ENCODE data around the gene CEP57L1.

Gene CEP57L1

DNA sequence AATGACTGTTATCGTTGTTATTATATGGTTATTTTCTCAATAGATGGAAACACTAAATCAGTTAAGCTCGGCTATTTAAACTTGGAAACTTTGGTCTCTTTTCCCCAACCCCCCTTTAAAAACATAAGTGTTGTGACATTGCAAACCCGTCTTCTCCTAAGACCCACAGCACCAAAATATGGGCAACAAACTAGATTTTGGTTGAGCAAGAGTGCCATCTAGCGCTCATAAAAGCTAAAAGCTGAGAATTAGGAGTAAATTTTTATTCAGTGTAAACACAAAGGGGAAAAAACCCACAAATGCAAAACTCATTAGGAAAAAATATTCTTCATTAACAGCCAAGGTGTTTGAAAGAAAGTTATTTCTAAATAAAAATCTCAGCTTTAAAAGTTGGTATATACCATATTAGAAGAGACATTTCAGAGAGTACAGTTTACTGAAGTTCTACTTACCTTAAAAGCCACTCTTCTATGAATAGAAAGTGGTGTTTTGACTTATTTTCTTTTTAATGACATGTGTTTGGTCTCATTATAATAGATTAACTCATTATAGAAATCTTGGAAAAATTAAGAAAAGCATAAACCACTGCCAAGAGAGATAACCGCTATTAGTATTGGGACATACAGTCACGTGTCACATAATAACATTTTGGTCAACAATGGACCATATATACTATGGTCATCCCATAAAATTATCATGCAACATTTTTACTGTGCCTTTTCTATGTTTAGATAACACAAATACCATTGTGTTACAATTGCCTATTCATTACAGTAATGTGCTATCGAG lies 21.8 kb upstream of the CEP57L1 start:
- in situ Hi-C loops (cut with MboI; ENCODE audit: low sequenced_read_pairs) = loop anchor here (10.0 kb wide), 1 partner anchor 169 kb away; no protein-coding TSS in a partner anchor

DNA sequence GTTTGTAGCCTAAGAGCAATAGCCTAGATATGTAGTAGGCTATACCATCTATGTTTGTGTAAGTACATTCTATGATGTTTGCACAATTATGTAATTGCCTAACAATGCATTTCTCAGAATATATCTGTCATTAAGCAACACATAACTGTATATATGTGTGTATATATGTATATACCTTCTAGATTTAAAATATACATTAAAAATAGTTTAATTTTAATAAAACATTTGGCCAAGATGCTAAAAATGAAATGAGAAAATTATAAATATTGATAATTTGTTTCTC lies 21.2 kb upstream of the CEP57L1 start:
- in situ Hi-C loops (cut with MboI; ENCODE audit: low sequenced_read_pairs) = loop anchor here (10.0 kb wide), 1 partner anchor 169 kb away; no protein-coding TSS in a partner anchor

DNA sequence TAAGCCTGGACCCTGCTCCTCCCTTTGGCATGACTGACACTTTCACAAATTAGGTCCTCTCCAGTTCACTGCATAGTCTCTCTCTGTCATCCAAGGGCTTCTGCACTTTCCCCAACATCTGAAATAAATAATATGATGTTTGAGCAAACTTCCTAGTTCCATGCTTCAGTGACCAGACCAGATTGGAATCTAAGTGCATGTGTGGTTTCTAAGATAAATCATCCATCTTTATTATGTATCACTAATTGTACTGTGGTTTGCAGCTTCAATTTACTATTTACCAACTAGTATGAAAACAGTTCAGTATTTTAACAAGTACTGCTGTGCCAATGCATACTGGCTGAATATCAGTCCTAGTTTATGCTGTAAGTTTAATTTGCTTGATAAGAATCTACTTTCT lies 19.4 kb upstream of the CEP57L1 start:
- in situ Hi-C loops (cut with MboI; ENCODE audit: low sequenced_read_pairs) = loop anchor here (10.0 to 25.0 kb wide), 2 partner anchors 171 to 964 kb away; no protein-coding TSS in a partner anchor

DNA sequence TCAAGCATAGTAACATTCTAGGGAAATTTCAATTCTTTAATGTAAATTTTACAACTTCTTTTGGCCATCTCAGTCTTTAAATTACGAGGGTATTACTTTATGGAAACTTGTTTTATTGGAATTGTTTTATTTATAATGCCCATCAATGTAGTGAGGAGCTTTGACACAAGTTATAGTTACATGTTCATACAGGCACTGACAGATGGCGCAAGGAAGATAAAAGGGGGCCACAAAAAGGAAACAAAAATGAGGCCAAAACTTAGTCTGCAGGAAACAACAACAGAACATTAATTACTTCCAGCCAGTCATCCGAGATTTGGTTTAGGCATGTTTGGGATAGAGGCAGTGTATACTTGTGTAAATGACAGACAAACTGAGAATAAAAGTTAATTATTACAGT lies 18.9 kb upstream of the CEP57L1 start:
- in situ Hi-C loops (cut with MboI; ENCODE audit: low sequenced_read_pairs) = loop anchor here (10.0 to 25.0 kb wide), 2 partner anchors 172 to 964 kb away; no protein-coding TSS in a partner anchor

DNA sequence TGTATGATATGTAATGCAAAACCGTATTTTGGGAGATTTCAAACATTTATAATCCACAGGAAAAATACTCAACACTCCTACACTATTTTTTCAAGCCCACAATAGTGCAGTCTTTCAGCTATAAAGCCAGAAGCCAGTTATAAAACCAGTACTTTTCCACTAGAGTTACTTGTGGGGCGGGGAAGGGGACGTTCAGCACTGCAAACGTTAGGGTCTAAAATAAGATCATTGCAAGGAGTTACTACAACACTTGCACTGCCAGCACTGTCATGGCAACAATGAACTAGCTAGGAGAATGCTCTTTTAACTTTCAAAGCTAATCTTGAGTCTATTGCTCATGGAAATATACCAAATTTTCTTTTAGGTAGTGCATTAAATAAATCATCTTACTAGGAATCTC lies 15.3 kb upstream of the CEP57L1 start:
- in situ Hi-C loops (cut with MboI; ENCODE audit: low sequenced_read_pairs) = loop anchor here (10.0 to 25.0 kb wide), 2 partner anchors 175 to 968 kb away; no protein-coding TSS in a partner anchor

DNA sequence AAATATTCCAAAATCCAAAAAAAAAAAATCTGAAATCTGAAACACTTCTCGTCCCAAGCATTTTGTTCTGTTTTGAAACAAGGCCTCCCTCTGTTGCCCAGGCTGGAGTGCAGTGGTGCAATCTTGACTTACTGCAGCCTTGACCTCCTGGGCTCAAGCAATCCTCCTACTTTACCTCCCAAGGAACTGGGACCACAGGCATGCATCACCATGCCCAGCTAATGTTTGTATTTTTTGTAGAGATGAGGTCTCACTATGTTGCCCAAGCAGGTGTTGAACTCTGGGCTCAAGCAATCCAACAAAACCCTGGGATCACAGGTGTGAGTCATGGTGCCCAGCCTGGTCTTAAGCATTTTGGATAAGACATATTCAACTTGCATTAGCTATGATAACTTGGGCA lies 14.3 kb upstream of the CEP57L1 start:
- in situ Hi-C loops (cut with MboI; ENCODE audit: low sequenced_read_pairs) = loop anchor here (25.0 kb wide), 1 partner anchor 969 kb away; no protein-coding TSS in a partner anchor

DNA sequence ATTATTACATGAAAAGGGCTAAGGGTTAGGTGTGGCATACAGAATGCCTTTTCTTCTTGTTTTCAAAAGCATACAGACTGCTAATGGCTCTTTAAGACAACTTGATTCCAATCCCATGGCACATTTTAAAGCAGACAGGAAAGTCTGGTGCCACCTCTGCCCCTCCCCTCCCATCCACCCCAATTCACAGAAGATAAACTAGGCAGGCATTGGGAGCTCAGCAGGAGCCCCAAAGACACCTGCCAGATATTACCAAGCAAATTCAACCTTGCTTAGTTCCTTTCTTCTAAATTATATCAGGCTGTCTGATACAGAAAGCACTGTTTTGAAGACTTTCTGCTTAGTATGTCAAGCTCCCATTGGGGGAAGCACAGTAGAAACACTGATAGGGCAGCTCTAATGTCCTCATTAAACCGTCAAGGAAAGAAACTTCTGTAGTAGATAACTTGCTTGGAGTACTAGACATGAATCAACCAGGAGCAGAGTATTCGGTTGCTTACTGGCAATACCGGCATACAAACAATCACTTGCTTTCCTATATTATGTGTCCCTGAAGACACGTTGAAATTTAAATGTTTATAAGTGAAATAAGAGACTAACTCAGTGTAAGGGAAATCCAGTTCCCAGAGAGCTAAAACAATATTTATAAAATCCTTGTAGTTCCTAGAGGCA lies 13.7 kb upstream of the CEP57L1 start:
- in situ Hi-C loops (cut with MboI; ENCODE audit: low sequenced_read_pairs) = loop anchor here (25.0 kb wide), 1 partner anchor 969 kb away; no protein-coding TSS in a partner anchor

DNA sequence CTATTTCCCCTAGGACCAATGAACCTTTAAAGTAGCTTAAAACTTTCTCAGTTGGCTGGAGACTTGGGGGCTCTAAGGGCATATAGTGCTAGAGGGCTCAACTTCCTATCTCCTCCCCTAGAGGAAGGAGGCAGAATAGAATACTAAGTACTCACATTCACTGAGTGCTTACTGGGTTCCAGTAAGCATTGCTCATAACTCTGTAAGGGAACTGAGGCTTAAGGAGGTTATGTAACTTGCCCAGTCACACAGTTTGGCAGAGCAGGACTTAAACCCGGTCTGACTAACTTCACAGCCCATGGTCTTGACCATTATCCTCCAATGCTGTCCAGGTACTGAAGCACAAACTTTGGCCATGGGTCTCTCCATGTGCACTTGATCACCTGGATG lies 13.1 kb upstream of the CEP57L1 start:
- in situ Hi-C loops (cut with MboI; ENCODE audit: low sequenced_read_pairs) = loop anchor here (25.0 kb wide), 1 partner anchor 970 kb away; no protein-coding TSS in a partner anchor

DNA sequence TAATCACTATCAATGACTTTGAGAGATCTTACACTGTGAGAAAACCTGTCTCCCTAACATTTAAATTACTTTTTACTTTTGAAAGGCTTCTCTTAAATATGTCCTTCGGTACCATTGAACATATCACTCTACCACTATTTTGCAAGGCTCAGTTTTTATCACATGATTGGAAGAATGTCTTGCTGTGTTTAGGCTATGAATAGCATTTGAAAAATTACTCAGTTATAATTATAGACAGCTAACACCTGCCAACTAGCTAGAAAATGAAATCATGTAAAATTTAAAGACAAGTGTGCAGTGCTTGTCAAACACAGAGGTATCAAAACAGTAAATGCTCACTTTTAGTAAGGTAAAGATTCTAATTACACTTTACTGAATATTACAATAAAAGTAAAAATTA lies 11.7 kb upstream of the CEP57L1 start:
- in situ Hi-C loops (cut with MboI; ENCODE audit: low sequenced_read_pairs) = loop anchor here (25.0 kb wide), 1 partner anchor 971 kb away; no protein-coding TSS in a partner anchor

DNA sequence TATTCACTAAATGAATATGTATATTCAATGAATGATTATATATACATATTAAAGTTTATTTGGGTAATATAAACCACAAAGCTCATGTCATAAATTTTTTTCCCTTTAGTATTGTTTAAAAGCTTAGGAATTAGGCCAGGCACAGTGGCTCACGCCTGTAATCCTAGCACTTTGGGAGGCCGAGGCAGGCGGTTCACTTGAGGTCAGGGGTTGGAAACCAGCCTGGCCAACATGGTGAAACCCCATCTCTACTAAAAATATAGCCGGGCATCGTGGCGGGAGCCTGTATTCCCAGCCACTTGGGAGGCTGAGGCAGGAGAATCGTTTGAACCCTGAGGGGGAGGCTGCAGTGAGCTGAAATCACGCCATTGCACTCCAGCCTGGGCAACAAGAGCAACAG lies 11.2 kb upstream of the CEP57L1 start:
- in situ Hi-C loops (cut with MboI; ENCODE audit: low sequenced_read_pairs) = loop anchor here (25.0 kb wide), 1 partner anchor 972 kb away; no protein-coding TSS in a partner anchor

DNA sequence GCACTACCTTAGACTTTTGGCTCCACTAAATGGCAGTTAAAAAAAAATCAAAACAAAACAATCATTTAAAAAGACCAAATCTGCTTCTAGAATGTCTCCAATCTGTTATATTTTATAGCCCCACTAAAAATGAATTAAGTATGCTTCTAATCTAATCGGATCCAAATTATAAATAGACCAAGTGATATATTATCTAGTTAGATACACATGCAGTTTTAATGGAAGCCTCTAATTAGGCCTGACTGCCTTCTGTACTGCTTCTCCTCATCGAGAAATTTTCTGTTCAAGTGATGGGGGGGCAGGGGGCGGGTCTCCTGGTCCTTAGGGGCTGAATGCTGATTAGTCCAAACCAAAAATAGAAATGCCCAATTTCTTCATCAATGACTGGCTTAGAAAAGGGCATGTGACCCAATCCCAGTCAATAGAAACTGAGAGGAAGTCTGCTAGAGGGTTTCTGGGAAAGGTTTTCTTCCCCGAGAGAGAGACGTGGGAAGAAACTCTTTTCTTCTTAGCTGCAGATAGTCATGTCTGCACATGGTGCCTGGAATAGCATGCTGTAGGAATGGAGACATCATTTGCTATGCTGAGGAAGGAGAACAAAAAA lies 7.5 kb upstream of the CEP57L1 start:
- in situ Hi-C loops (cut with MboI; ENCODE audit: low sequenced_read_pairs) = loop anchor here (25.0 kb wide), 1 partner anchor 975 kb away; no protein-coding TSS in a partner anchor

DNA sequence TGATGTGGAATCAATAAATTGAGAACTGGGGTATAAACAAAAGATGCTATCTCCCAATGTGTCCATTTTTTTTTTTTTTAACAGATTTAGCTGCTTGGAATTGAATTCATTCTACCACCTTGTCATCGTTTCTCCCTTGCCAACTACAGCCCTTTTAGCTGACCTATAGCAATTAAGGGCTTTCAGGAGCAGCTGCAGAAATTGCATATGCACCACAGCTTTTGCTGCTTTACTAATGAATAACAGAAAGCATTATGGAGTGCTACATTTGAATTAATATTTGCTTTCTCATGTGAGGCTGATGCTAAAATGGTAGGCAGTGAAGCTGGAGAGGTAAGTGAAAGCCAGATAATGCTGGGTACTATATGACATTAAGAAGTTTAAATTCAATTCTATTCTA lies 6.3 kb upstream of the CEP57L1 start:
- in situ Hi-C loops (cut with MboI; ENCODE audit: low sequenced_read_pairs) = loop anchor here (25.0 kb wide), 1 partner anchor 977 kb away; no protein-coding TSS in a partner anchor

DNA sequence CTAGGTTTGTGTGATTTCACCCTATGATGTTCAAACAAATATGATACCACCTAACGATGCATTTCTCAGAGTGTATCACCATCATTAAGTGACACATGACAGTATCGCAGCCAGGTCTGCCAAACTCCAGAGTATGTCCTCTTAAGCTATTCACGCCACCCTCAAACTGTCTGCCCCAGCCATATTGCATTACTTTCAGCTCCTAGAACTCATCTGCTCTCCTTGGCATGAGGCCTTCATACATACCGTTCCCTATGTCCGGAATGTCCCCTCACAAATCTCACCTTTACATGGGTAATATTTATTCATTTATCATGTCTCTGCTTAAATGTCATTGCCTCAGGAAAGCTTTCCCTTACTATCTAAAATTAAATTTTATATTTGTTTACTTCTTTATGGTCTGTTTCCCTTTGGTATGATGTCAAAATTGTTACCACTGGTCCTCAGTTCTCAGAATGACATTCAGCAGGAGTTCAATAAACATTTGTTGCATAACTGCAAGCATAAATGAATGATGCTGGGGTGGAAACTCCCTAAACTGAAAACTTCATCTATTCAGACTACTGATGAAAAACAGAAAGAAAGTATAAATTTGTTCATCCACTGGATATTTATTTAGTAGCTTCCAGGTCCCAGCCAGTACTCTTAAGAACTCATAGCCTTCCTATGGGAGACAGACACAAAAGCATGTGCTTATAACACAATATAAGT lies 3.8 kb upstream of the CEP57L1 start:
- in situ Hi-C loops (cut with MboI; ENCODE audit: low sequenced_read_pairs) = loop anchor here (25.0 kb wide), 1 partner anchor 979 kb away; no protein-coding TSS in a partner anchor

DNA sequence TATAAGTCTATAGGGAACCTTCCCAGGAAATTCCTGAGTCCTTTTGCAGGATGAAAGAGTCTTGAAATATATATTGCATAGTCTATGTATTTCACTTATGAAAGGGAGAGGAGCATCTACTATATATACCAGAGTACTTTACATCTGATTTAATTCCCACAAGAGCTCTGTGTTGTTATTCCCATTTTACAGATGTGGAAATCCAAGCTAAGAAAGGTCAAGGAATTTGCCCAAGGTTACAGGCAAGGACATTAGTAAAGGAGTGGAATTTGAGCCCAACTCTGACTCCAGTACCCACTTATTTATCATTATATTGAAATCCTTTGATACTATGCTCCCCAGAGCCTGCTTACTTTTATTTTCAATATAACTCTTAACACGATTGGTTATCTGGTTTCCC lies 3.2 kb upstream of the CEP57L1 start:
- in situ Hi-C loops (cut with MboI; ENCODE audit: low sequenced_read_pairs) = loop anchor here (25.0 kb wide), 1 partner anchor 980 kb away; no protein-coding TSS in a partner anchor

DNA sequence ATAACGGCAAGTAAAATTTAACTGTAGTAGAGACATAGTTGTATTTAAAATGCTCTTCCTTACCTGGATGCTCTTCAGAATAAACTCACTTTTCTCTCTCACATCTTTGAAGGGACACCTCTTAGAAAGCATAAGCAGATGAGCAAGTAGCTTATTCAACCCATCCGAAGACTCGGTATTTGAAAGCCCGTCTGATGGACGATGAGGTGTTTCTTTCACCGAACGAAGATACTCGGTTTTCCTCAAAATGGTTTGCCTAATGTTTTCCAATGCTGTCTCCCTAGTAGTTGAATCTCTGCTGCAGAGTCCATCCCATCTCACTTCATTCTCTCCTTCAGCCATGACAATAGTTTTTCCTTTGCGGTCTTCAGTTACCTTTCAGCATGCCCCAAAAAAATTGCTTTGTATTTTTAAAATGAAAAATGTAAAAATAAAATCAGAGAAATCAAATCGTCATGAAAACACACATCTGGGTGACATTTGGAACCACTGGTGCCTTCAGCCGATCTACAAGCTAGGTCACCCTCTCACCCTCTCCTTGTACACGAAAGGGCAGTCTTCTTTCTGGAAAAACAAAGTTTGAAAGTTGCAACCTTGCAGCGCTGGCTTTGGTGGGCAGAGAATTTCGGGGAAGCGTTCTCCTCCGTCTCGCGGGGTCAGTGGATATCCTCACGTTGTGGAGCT lies 1.4 kb upstream of the CEP57L1 start:
- in situ Hi-C loops (cut with MboI; ENCODE audit: low sequenced_read_pairs) = loop anchor here (25.0 kb wide), 1 partner anchor 982 kb away; no protein-coding TSS in a partner anchor

DNA sequence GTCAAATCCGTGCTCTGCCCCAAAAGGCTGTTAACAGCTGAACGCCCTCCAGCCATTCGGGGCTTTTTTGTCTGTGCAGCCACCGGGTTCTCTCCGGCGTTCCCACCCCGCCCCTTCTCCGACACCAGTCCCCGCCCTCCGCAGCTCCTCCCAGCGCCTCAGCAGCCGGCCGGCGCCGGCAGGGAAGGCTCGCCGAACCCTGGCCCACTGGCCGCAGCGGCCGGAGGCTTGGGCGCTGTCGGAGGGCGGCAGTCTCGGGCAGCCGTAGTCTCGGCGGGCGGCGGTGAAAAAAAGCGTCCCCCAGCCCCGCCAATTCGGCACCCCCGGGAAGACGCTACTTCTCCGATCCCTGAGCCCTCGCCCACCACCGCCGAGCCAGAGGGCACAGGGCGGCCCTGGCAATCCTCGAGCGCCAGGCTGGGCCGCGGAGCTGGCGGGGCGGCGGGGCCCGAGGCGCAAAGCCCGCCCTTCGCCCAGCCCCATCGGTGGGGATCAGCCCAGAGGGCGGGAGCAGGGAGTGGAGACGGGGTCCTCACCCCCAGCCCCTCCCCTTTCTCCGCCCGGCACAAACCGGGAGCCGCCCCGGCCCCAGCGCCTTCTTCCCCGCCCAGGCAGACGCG lies 781 bp upstream of the CEP57L1 start, which contains the start of gene SESN1:
SESN1 (minus strand) TSS at position 431 of the 620 bp plus-strand sequence. CDS start 773 bp downstream, outside the sequence.
- in situ Hi-C loops (cut with MboI; ENCODE audit: low sequenced_read_pairs) = loop anchor here (25.0 kb wide), 1 partner anchor 982 kb away; no protein-coding TSS in a partner anchor

DNA sequence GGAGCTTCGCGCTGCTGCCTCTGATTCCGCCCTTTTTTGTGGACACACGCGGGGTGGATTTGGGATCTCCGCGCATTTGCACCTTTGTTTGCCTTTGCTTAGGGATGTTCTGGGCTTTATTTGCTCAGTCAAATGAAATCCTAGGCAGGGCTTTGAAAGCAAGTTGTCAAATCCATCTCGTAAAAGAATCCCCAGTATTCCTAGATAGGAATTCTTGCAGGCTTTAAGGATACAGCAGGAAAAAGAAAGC lies 453 bp downstream of the CEP57L1 start:
- in situ Hi-C loops (cut with MboI; ENCODE audit: low sequenced_read_pairs) = loop anchor here (25.0 kb wide), 1 partner anchor 983 kb away; no protein-coding TSS in a partner anchor

DNA sequence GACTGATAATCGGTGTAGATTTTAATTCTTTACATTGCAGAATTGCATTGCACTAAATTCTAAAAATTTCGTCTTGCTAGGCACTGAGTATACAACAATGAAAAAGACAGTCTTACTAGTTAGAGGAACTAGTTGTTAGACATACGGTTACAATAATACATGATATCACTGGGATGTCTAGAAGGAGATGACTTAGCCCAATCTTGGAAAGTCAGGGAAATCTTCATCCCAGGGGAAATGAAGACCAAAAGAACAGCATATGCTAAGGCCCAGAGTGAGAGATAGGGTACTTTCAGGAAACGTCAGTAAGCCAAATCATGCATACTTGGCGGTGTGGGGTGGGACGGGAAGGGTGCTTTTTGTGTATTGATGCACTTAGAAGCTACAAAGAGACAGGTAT lies 901 bp downstream of the CEP57L1 start:
- in situ Hi-C loops (cut with MboI; ENCODE audit: low sequenced_read_pairs) = loop anchor here (25.0 kb wide), 1 partner anchor 984 kb away; no protein-coding TSS in a partner anchor

DNA sequence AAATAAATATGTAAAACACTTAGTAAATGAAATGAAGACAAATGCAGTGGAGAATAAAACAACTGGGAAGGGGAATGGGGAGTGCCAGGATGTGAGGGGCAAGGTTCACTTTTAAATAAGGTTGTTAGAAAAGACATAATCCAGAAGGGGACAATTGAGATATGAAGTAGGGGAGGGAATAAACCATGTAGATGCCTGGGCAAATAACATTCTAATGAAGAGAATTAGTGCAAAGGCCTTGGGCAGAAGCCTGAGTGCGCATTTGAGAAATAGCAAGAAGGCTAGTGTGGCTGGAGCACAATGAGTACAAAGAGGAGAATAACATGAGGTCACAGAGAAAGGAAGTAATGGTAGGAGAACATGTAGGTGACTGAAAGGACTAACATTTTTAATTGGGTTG lies 2.4 kb downstream of the CEP57L1 start:
- in situ Hi-C loops (cut with MboI; ENCODE audit: low sequenced_read_pairs) = loop anchor here (25.0 kb wide), 1 partner anchor 985 kb away; no protein-coding TSS in a partner anchor

Data from HL-60/S4 (cell line).